HEK293 (cell line): ENCODE data around the gene ZXDC.

Experiments
- CTCF ChIA-PET: fragments of 350-600 bp; formaldehyde crosslinking; extraction: SDS; loops from one replicate; lab custom pipeline; 2021; ENCODE audit warnings: antibody characterized with exemption; lab: Yijun Ruan, JAX
- POLR2A ChIA-PET: fragments of 300-600 bp; formaldehyde crosslinking; extraction: SDS; loops from one replicate; lab custom pipeline; 2020; ENCODE audit warnings: antibody characterized with exemption, inconsistent platforms; lab: Yijun Ruan, JAX
- H3K27ac ChIP-seq: fragments of 200-500 bp; sonication (Bioruptor generic); 2 replicates; pipeline ENCODE4 v1.5.1; 2014; ENCODE audit warnings: low read depth, low read length, control low read depth, inconsistent platforms; ENCODE audit errors: extremely low read depth
- H3K36me3 ChIP-seq, 2 experiments: fragments of 200-500 bp in 1 of 2; sonication (Bioruptor generic) in 1 of 2; 1 replicate in 1 of 2; 2 replicates in 1 of 2; pipeline ENCODE4 v1.5.1; 2014 to 2017; ENCODE audit warnings: inconsistent platforms in 2 of 2, low read length in 2 of 2; ENCODE audit not compliant: control insufficient read depth in 2 of 2, insufficient read depth in 1 of 2
- H3K4me1 ChIP-seq: fragments of 200-500 bp; sonication (Bioruptor generic); 2 replicates; pipeline ENCODE4 v1.5.1; 2014; ENCODE audit warnings: mild to moderate bottlenecking, low read length, inconsistent platforms; ENCODE audit not compliant: control insufficient read depth, insufficient read depth
- H3K4me3 ChIP-seq: 2 replicates; pipeline ENCODE4 v1.5.1; 2011; ENCODE audit warnings: low read depth, mild to moderate bottlenecking, control low read depth, low read length, moderate library complexity
- H3K9me3 ChIP-seq: fragments of 200-500 bp; sonication (Bioruptor generic); 2 replicates; pipeline ENCODE4 v1.5.1; 2014; ENCODE audit warnings: low read depth, low read length, inconsistent platforms; ENCODE audit not compliant: control insufficient read depth, insufficient read depth
- GLIS1 ChIP-seq: fragments of 450-650 bp; formaldehyde crosslinking; IDR thresholded peaks from 2 replicates; pipeline ENCODE4 v1.5.1; 2016; ENCODE audit warnings: missing biosample characterization, missing genetic modification characterization
- HOXA7 ChIP-seq: sonication (generic); formaldehyde crosslinking; IDR thresholded peaks from 2 replicates; pipeline ENCODE4 v1.8.1; 2022; ENCODE audit warnings: missing genetic modification reagents, borderline replicate concordance
- PRDM1 ChIP-seq: fragments of 450-650 bp; formaldehyde crosslinking; IDR thresholded peaks from 2 replicates; pipeline ENCODE4; 2016; ENCODE audit warnings: missing biosample characterization, missing genetic modification characterization
- SCRT2 ChIP-seq: fragments of 450-650 bp; formaldehyde crosslinking; IDR thresholded peaks from 2 replicates; pipeline ENCODE4 v1.5.1; 2016; ENCODE audit warnings: missing biosample characterization, missing genetic modification characterization
- SP3 ChIP-seq: fragments of 450-650 bp; formaldehyde crosslinking; IDR thresholded peaks from 2 replicates; pipeline ENCODE4 v1.5.1; 2016; ENCODE audit warnings: missing biosample characterization, missing genetic modification characterization
- ZNF133 ChIP-seq: fragments of 450-650 bp; formaldehyde crosslinking; IDR thresholded peaks from 2 replicates; pipeline ENCODE4 v1.5.1; 2016; ENCODE audit warnings: missing biosample characterization, missing genetic modification characterization
- ZNF174 ChIP-seq: fragments of 450-650 bp; formaldehyde crosslinking; IDR thresholded peaks from 2 replicates; pipeline ENCODE4 v1.5.0; 2017; ENCODE audit warnings: missing biosample characterization, mild to moderate bottlenecking, missing genetic modification characterization
- ZNF2 ChIP-seq: fragments of 450-650 bp; formaldehyde crosslinking; IDR thresholded peaks from 2 replicates; pipeline ENCODE4 v1.5.1; 2016; ENCODE audit warnings: missing biosample characterization, missing genetic modification characterization
- ZNF239 ChIP-seq: fragments of 450-650 bp; formaldehyde crosslinking; IDR thresholded peaks from 2 replicates; pipeline ENCODE4 v1.5.1; 2016; ENCODE audit warnings: missing biosample characterization, missing genetic modification characterization
- ZNF266 ChIP-seq: fragments of 450-650 bp; formaldehyde crosslinking; IDR thresholded peaks from 2 replicates; pipeline ENCODE4 v1.5.1; 2016; ENCODE audit warnings: missing biosample characterization, missing genetic modification characterization, low read depth
- ZNF292 ChIP-seq: fragments of 450-650 bp; formaldehyde crosslinking; IDR thresholded peaks from 2 replicates; pipeline ENCODE4 v1.5.1; 2016; ENCODE audit warnings: low read depth, missing biosample characterization, missing genetic modification characterization, borderline replicate concordance
- ZNF335 ChIP-seq: fragments of 450-650 bp; formaldehyde crosslinking; conservative IDR thresholded peaks from 2 replicates; pipeline ENCODE4 v1.5.1; 2016; ENCODE audit warnings: missing biosample characterization, missing genetic modification characterization
- ZNF514 ChIP-seq: fragments of 450-650 bp; formaldehyde crosslinking; IDR thresholded peaks from 2 replicates; pipeline ENCODE4 v1.5.1; 2016; ENCODE audit warnings: missing biosample characterization, missing genetic modification characterization
- ZNF544 ChIP-seq: fragments of 450-650 bp; formaldehyde crosslinking; IDR thresholded peaks from 2 replicates; pipeline ENCODE4 v1.5.0; 2017; ENCODE audit warnings: missing biosample characterization, missing genetic modification characterization
- ZNF596 ChIP-seq: fragments of 450-650 bp; IDR thresholded peaks from 2 replicates; pipeline ENCODE4 v1.5.0; 2018; ENCODE audit warnings: missing biosample characterization, mild to moderate bottlenecking, missing genetic modification characterization, moderate library complexity
- ZNF600 ChIP-seq: fragments of 450-650 bp; formaldehyde crosslinking; IDR thresholded peaks from 2 replicates; pipeline ENCODE4 v1.5.1; 2016; ENCODE audit warnings: missing biosample characterization, missing genetic modification characterization
- ZNF623 ChIP-seq: fragments of 450-650 bp; formaldehyde crosslinking; IDR thresholded peaks from 2 replicates; pipeline ENCODE4 v1.5.1; 2016; ENCODE audit warnings: missing biosample characterization, missing genetic modification characterization
- ZNF707 ChIP-seq: fragments of 450-650 bp; formaldehyde crosslinking; IDR thresholded peaks from 2 replicates; pipeline ENCODE4 v1.5.1; 2016; ENCODE audit warnings: missing biosample characterization, missing genetic modification characterization
- ZNF791 ChIP-seq: fragments of 450-650 bp; formaldehyde crosslinking; IDR thresholded peaks from 2 replicates; pipeline ENCODE4 v1.5.1; 2016; ENCODE audit warnings: missing biosample characterization, missing genetic modification characterization
- ZXDB ChIP-seq: fragments of 450-650 bp; formaldehyde crosslinking; IDR thresholded peaks from 2 replicates; pipeline ENCODE4 v1.5.1; 2016; ENCODE audit warnings: missing biosample characterization, missing genetic modification characterization
- TF ChIP-seq, protein P1 (sequence below): fragments of 450-650 bp; formaldehyde crosslinking; IDR thresholded peaks from 2 replicates; pipeline ENCODE4 v1.5.1; 2017; ENCODE audit warnings: missing biosample characterization, missing genetic modification characterization
- TF ChIP-seq, protein P2 (sequence below): fragments of 450-650 bp; formaldehyde crosslinking; IDR thresholded peaks from 2 replicates; pipeline ENCODE4 v1.5.1; 2016; ENCODE audit warnings: missing biosample characterization, missing genetic modification characterization
- TF ChIP-seq, protein P3 (sequence below): fragments of 450-650 bp; formaldehyde crosslinking; IDR thresholded peaks from 2 replicates; pipeline ENCODE4 v1.5.1; 2016; ENCODE audit warnings: missing biosample characterization, missing genetic modification characterization
- TF ChIP-seq, protein P4 (sequence below): fragments of 450-650 bp; formaldehyde crosslinking; optimal IDR thresholded peaks from 2 replicates; pipeline ENCODE3; 2016; ENCODE audit warnings: missing biosample characterization, mild to moderate bottlenecking, missing genetic modification characterization

The ZXDC gene

DNA sequence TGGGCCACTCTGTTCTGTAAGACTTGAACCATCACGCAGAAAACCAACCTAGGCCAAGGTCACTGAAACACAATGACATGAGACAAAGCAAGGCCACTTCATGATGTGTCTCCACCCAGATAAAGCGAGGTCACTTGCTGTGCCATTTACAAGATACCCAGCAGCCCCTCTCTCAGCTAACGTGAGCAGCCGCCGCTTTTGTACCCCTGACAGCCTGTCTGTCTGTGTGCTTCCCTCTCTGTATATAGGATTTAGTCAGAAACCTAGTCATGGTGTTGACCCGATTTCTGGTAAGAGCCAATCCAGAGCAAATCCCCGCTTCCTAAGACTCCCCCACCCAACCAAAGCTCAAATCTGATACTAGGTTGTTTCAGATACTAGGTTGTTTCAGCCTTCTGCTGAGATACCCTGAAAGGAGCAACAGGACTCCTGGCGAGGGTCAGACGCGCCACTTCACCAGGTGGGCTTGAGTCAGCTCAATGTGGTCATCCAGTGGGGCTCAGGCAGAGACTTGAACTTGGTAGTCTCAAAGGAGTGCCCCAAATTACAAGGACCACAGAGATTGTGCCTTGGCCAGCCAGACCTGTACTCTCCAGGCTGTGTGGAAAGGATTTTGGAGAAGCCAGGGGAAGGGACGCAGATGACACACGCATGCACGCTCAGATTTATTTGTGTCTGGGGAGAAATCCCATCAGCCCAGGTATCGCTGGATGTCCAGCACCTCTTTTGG lies 3.1 kb upstream of the ZXDC start (continued):
- TF ChIP-seq ZNF544 (tag by site-specific recombination): no peak

DNA sequence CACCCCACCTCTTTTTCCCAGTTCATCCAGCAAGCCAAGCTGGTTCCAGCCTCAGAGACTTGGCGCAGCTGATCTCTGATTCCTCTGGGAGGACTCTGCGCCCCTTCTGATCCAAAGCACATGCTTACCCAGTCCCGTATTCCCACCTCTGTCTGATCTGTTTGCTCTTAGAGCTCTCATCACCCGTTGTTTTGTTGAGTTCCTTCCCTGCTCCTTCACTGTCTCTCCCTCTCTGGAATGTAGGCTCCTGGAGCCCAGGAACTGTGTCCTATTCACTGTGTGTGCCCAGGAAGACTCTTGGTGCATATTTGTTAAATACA lies 1.3 kb upstream of the ZXDC start:
- H3K4me3 ChIP-seq: no peak overlapping the region
- no peaks in the 10 kb centered on the region for H3K9me3 ChIP-seq
- peaks cover 0 to 1% of the 10 kb centered on the region in 2 experiments; a peak in 1 of 3 replicates for H3K36me3 ChIP-seq
- ChIA-PET POLR2A (interaction anchor here (0.9 kb wide), 1 partner anchor 37 kb away, joined by 3 read pairs; no protein-coding TSS in a partner anchor), CTCF (interaction anchor here (1.0 kb wide), 1 partner anchor 505 kb away, joined by 3 read pairs; no protein-coding TSS in a partner anchor)
- H3K27ac ChIP-seq: no peak overlapping the region
- TF ChIP-seq, protein P1, sequence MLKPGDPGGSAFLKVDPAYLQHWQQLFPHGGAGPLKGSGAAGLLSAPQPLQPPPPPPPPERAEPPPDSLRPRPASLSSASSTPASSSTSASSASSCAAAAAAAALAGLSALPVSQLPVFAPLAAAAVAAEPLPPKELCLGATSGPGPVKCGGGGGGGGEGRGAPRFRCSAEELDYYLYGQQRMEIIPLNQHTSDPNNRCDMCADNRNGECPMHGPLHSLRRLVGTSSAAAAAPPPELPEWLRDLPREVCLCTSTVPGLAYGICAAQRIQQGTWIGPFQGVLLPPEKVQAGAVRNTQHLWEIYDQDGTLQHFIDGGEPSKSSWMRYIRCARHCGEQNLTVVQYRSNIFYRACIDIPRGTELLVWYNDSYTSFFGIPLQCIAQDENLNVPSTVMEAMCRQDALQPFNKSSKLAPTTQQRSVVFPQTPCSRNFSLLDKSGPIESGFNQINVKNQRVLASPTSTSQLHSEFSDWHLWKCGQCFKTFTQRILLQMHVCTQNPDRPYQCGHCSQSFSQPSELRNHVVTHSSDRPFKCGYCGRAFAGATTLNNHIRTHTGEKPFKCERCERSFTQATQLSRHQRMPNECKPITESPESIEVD (tag by site-specific recombination): no peak
- TF ChIP-seq ZNF514 (no peak), ZNF707 (tag by site-specific recombination) (no peak), ZNF174 (tag by site-specific recombination) (no peak), ZNF133 (tag by site-specific recombination) (no peak), ZNF266 (tag by site-specific recombination) (no peak), PRDM1 (tag by site-specific recombination) (no peak), ZNF596 (no peak), ZNF292 (tag by site-specific recombination) (no peak)
- TF ChIP-seq, protein P2, sequence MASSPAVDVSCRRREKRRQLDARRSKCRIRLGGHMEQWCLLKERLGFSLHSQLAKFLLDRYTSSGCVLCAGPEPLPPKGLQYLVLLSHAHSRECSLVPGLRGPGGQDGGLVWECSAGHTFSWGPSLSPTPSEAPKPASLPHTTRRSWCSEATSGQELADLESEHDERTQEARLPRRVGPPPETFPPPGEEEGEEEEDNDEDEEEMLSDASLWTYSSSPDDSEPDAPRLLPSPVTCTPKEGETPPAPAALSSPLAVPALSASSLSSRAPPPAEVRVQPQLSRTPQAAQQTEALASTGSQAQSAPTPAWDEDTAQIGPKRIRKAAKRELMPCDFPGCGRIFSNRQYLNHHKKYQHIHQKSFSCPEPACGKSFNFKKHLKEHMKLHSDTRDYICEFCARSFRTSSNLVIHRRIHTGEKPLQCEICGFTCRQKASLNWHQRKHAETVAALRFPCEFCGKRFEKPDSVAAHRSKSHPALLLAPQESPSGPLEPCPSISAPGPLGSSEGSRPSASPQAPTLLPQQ: no peak
- peaks cover 8% of the 10 kb centered on the region; the same call in 1 of the 2 replicates for H3K4me1 ChIP-seq

DNA sequence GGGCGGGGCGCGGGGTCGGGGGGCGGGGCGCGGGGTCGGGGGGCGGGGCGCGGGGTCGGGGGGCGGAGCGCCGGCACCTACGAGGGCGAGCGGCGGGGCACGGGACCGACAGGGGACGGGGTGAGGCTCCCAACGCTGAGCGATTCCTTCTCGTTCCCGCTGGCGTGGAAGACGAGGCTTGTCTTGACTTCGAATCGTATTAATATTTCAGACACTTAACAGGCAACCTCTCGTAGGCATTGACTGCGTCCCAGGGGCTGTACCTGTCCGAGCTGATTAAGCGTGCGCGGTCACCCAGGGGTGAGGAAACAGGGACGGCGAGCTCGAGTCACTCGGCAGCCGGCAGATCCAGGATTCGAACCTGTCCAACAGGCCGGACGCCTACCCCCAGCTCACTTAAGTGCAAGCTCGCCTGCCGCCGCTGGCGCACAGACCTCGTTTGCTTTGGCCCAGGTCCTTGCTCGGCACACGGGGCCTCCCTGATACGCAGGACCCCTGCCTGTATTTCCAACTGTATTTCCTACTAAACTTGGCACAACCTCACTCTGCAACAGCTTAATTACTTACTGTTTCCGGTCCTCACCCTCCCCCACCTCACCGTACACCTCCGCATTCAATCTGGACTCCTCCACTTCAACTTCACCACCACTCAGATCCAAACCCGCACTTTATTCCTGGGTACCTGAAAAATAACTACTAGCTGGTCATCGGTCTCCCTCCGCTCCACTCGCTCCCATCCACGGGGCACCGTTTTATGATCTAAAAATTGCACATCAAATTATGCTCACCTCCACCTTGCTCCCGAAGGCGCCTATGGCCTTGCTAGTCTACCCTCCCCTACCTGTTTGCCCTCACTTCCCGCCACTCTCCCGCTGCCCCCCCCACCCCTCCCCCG lies 722 bp upstream of the ZXDC start:
- peaks cover 8% of the 10 kb centered on the region; the same call in 1 of the 2 replicates for H3K4me1 ChIP-seq
- H3K27ac ChIP-seq: peak overlapping the region; percentile 71; the same call in 1 of the 2 replicates
- CTCF ChIA-PET: interaction anchor here (1.0 to 1.1 kb wide), 2 partner anchors 50 to 506 kb away, joined by 3 read pairs; no protein-coding TSS in a partner anchor
- no peaks in the 10 kb centered on the region for H3K9me3 ChIP-seq
- peak overlapping the region; percentile 58 for H3K4me3 ChIP-seq
- POLR2A ChIA-PET: interaction anchor here (0.9 kb wide), 1 partner anchor 37 kb away, joined by 3 read pairs; no protein-coding TSS in a partner anchor
- H3K36me3 ChIP-seq: peaks cover 0 to 8% of the 10 kb centered on the region in 2 experiments; a peak in 1 of 3 replicates
- TF ChIP-seq ZXDB (tag by site-specific recombination) (peak; percentile 93), ZNF600 (tag by site-specific recombination) (0 out of 2 replicates have a peak, but pooled peaks have one; percentile 26), ZNF623 (tag by site-specific recombination) (no peak), GLIS1 (peak; percentile 34; the same call in 1 of the 2 replicates), HOXA7 (CRISPR knock-in tag) (no peak), ZNF335 (tag by site-specific recombination) (peak; percentile 89), SCRT2 (tag by site-specific recombination) (peak; percentile 66), SP3 (peak; percentile 33), ZNF239 (tag by site-specific recombination) (no peak), ZNF2 (tag by site-specific recombination) (peak; percentile 57; the same call in 1 of the 2 replicates), ZNF791 (tag by site-specific recombination) (no peak)
- TF ChIP-seq, protein P3, sequence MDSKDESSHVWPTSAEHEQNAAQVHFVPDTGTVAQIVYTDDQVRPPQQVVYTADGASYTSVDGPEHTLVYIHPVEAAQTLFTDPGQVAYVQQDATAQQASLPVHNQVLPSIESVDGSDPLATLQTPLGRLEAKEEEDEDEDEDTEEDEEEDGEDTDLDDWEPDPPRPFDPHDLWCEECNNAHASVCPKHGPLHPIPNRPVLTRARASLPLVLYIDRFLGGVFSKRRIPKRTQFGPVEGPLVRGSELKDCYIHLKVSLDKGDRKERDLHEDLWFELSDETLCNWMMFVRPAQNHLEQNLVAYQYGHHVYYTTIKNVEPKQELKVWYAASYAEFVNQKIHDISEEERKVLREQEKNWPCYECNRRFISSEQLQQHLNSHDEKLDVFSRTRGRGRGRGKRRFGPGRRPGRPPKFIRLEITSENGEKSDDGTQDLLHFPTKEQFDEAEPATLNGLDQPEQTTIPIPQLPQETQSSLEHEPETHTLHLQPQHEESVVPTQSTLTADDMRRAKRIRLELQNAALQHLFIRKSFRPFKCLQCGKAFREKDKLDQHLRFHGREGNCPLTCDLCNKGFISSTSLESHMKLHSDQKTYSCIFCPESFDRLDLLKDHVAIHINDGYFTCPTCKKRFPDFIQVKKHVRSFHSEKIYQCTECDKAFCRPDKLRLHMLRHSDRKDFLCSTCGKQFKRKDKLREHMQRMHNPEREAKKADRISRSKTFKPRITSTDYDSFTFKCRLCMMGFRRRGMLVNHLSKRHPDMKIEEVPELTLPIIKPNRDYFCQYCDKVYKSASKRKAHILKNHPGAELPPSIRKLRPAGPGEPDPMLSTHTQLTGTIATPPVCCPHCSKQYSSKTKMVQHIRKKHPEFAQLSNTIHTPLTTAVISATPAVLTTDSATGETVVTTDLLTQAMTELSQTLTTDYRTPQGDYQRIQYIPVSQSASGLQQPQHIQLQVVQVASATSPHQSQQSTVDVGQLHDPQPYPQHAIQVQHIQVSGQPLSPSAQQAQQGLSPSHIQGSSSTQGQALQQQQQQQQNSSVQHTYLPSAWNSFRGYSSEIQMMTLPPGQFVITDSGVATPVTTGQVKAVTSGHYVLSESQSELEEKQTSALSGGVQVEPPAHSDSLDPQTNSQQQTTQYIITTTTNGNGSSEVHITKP (tag by site-specific recombination): peak; percentile 63; the same call in 1 of the 2 replicates
- TF ChIP-seq, protein P4, sequence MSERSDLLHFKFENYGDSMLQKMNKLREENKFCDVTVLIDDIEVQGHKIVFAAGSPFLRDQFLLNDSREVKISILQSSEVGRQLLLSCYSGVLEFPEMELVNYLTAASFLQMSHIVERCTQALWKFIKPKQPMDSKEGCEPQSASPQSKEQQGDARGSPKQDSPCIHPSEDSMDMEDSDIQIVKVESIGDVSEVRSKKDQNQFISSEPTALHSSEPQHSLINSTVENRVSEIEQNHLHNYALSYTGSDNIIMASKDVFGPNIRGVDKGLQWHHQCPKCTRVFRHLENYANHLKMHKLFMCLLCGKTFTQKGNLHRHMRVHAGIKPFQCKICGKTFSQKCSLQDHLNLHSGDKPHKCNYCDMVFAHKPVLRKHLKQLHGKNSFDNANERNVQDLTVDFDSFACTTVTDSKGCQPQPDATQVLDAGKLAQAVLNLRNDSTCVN (tag by site-specific recombination): peak; percentile 62
